Subcutaneous adipose tissue (tissue), 4 donors: ENCODE measurements around the gene EEF1AKMT1. TPM values are rescaled to one million over a fixed set of nuclear protein-coding genes. Genes with fewer than 3 reads are reported as not detected.

Source experiments
- CTCF ChIP-seq: fragments of 450-650 bp; IDR thresholded peaks from one replicate; pipeline ENCODE4 v1.5.1; 2016; ENCODE audit warnings: low read depth, mild to moderate bottlenecking, control low read depth, antibody characterized with exemption, moderate library complexity
- total RNA-seq, 4 donors: library from RNA; depleted of rRNA; stranded (reverse); fragments of >200 nt; gene quantifications; one replicate each; pipeline ENCODE4 v1.1.0, GENCODE V29; 2016

Gene EEF1AKMT1
- total RNA-seq, 4 donors from 2014 or later: 8.1 to 26.9 (median 9.1) TPM

GRCh38 chr13:20775961-20776360, 2.2 kb upstream of the EEF1AKMT1 start:
- TF ChIP-seq CTCF: no peak

- TF ChIP-seq CTCF: no peak
These were observed 985 bp upstream of the EEF1AKMT1 start for GRCh38 chr13:20774746-20775145.

- no peak for TF ChIP-seq CTCF
These were observed 1.2 kb downstream of the EEF1AKMT1 start for GRCh38 chr13:20772401-20773131.

- no peak for TF ChIP-seq CTCF
These were observed 3.9 kb downstream of the EEF1AKMT1 start for GRCh38 chr13:20769834-20770233.

GRCh38 chr13:20769091-20769490, 4.7 kb downstream of the EEF1AKMT1 start:
- TF ChIP-seq CTCF: no peak

- no peak for TF ChIP-seq CTCF
These were observed 6.3 kb downstream of the EEF1AKMT1 start for GRCh38 chr13:20767309-20767943.

GRCh38 chr13:20760872-20761271, 12.9 kb downstream of the EEF1AKMT1 start:
- no peak for TF ChIP-seq CTCF
